Liver (tissue), 9 donors: ENCODE measurements around the gene ARHGEF16. TPM values are rescaled to one million over a fixed set of nuclear protein-coding genes. Genes with fewer than 3 reads are reported as not detected.

Source experiments
- DNase-seq: peaks from one replicate; pipeline ENCODE4 v3.0.0-alpha.2; 2017; ENCODE audit warnings: low spot score
- H3K27ac ChIP-seq, 2 donors: one replicate each; pipeline ENCODE4 v1.7.0; 2013; ENCODE audit warnings: inconsistent platforms in 2 of 2, low read length in 2 of 2, control low read depth in 1 of 2, low read depth in 1 of 2, mild to moderate bottlenecking in 1 of 2
- H3K27me3 ChIP-seq, 4 donors: one replicate each; pipeline versions ENCODE4 v1.6.1 to v1.7.0; 2013; ENCODE audit warnings: low read length in 3 of 4, inconsistent platforms in 1 of 4, mild to moderate bottlenecking in 1 of 4, moderate library complexity in 1 of 4; ENCODE audit not compliant: control insufficient read depth in 4 of 4, insufficient read depth in 4 of 4
- H3K36me3 ChIP-seq, 4 donors: one replicate each; pipeline versions ENCODE4 v1.6.1 to v1.7.0; 2013; ENCODE audit warnings: low read length in 3 of 4, mild to moderate bottlenecking in 3 of 4, low read depth in 1 of 4, moderate library complexity in 1 of 4; ENCODE audit not compliant: control insufficient read depth in 4 of 4, insufficient read depth in 3 of 4
- H3K4me1 ChIP-seq, 4 donors: one replicate each; pipeline versions ENCODE4 v1.6.1 to v1.7.0; 2013; ENCODE audit warnings: low read length in 3 of 4, mild to moderate bottlenecking in 3 of 4, moderate library complexity in 1 of 4; ENCODE audit not compliant: control insufficient read depth in 4 of 4, insufficient read depth in 4 of 4
- H3K4me3 ChIP-seq, 3 donors: one replicate each; pipeline versions ENCODE4 v1.6.1 to v1.7.0; 2013; ENCODE audit warnings: low read length in 3 of 3, control low read depth in 1 of 3, low read depth in 1 of 3, mild to moderate bottlenecking in 1 of 3
- H3K9ac ChIP-seq, 2 donors: one replicate each; pipeline ENCODE4 v1.7.0; 2013; ENCODE audit warnings: low read length in 2 of 2, mild to moderate bottlenecking in 2 of 2, moderate library complexity in 2 of 2, control low read depth in 1 of 2, low read depth in 1 of 2
- H3K9me3 ChIP-seq, 4 donors: one replicate each; pipeline versions ENCODE4 v1.6.1 to v1.7.0; 2013; ENCODE audit warnings: low read length in 3 of 4; ENCODE audit not compliant: control insufficient read depth in 4 of 4
- ATF3 ChIP-seq: IDR thresholded peaks from 2 replicates; pipeline ENCODE4 v1.6.1; 2016; ENCODE audit warnings: antibody characterized with exemption
- CTCF ChIP-seq: fragments of 150-350 bp; IDR thresholded peaks from 2 replicates; pipeline ENCODE4 v1.5.1; 2017; ENCODE audit warnings: improper control_type of control experiment, low read depth, low read length; ENCODE audit not compliant: missing input control
- EGR1 ChIP-seq, 2 donors: IDR thresholded peaks; 2 replicates each; pipeline ENCODE4 v1.6.1; 2016 to 2018; ENCODE audit warnings: antibody characterized with exemption in 2 of 2, low read depth in 2 of 2
- FOXA1 ChIP-seq: IDR thresholded peaks from 2 replicates; pipeline ENCODE4 v1.6.1; 2016; ENCODE audit warnings: antibody characterized with exemption
- FOXA2 ChIP-seq: IDR thresholded peaks from 2 replicates; pipeline ENCODE4 v1.6.1; 2016; ENCODE audit warnings: antibody characterized with exemption
- GABPA ChIP-seq, 2 donors: IDR thresholded peaks in 1 of 2; conservative IDR thresholded peaks in 1 of 2; 2 replicates each; pipeline ENCODE4 v1.6.1; 2016; ENCODE audit warnings: antibody characterized with exemption in 2 of 2, mild to moderate bottlenecking in 1 of 2, moderate library complexity in 1 of 2
- HNF4A ChIP-seq, 2 donors: conservative IDR thresholded peaks; 2 replicates each; pipeline ENCODE4 v1.6.1; 2016; ENCODE audit warnings: antibody characterized with exemption in 2 of 2, mild to moderate bottlenecking in 2 of 2
- HNF4G ChIP-seq: IDR thresholded peaks from 2 replicates; pipeline ENCODE4 v1.6.1; 2016; ENCODE audit warnings: antibody characterized with exemption
- JUND ChIP-seq, 2 donors: IDR thresholded peaks; 2 replicates each; pipeline ENCODE4 v1.6.1; 2016; ENCODE audit warnings: antibody characterized with exemption in 2 of 2
- MAX ChIP-seq: IDR thresholded peaks from 2 replicates; pipeline ENCODE4 v1.6.1; 2016; ENCODE audit warnings: antibody characterized with exemption
- NR2F2 ChIP-seq: IDR thresholded peaks from 2 replicates; pipeline ENCODE4 v1.6.1; 2016; ENCODE audit warnings: antibody characterized with exemption
- RAD21 ChIP-seq, 2 donors: IDR thresholded peaks; 2 replicates each; pipeline ENCODE4 v1.6.1; 2016; ENCODE audit warnings: antibody characterized with exemption in 2 of 2, mild to moderate bottlenecking in 2 of 2
- REST ChIP-seq: IDR thresholded peaks from 2 replicates; pipeline ENCODE4 v1.6.1; 2016; ENCODE audit warnings: antibody characterized with exemption, mild to moderate bottlenecking
- RXRA ChIP-seq, 2 donors: IDR thresholded peaks; 2 replicates each; pipeline ENCODE4 v1.6.1; 2017 to 2018; ENCODE audit warnings: antibody characterized with exemption in 2 of 2, mild to moderate bottlenecking in 1 of 2
- SP1 ChIP-seq: IDR thresholded peaks from 2 replicates; pipeline ENCODE4 v1.6.1; 2018; ENCODE audit warnings: antibody characterized with exemption, mild to moderate bottlenecking
- TAF1 ChIP-seq: conservative IDR thresholded peaks from 2 replicates; pipeline ENCODE4 v1.6.1; 2016; ENCODE audit warnings: antibody characterized with exemption, mild to moderate bottlenecking
- YY1 ChIP-seq: IDR thresholded peaks from 2 replicates; pipeline ENCODE4 v1.6.1; 2016; ENCODE audit warnings: antibody characterized with exemption, mild to moderate bottlenecking
- ZBTB33 ChIP-seq: IDR thresholded peaks from 2 replicates; pipeline ENCODE4 v1.6.1; 2016; ENCODE audit warnings: antibody characterized with exemption
- WGBS: extraction: QIAGEN DNeasy Blood & Tissue Kit; methylation state at CpG from one replicate; pipeline ENCODE4 v1.1.7; 2013; 5-methylcytosine and 5-hydroxymethylcytosine counted together
- polyA plus RNA-seq, 2 donors: library from polyadenylated mRNA; stranded (reverse) in 1 of 2; unstranded in 1 of 2; fragments of 200-250 nt in 1 of 2; fragments of >200 nt in 1 of 2; fragmentation: Nextera tagmentation in 1 of 2; extraction: Ambion mirVana in 1 of 2; gene quantifications; one replicate each; pipeline versions ENCODE4 v1.2.1 to v1.2.3, GENCODE V29; 2013 to 2015
- total RNA-seq, 2 donors: library from RNA; depleted of rRNA; stranded (reverse); fragments of >200 nt; gene quantifications; one replicate each; pipeline ENCODE4 v1.2.3, GENCODE V29; 2014
- donor health status: healthy.
- donor health status: healthy.
- donor health status: healthy.
- donor health status: healthy.
- donor health status: healthy.

The ARHGEF16 gene
- total and polyA plus RNA-seq, 4 donors: 0.65 to 5.6 (median 2.8) TPM

- DNase-seq: no peak
- H3K27ac ChIP-seq: no peak overlapping the region
- 69% methylated on average over 14 of the region's 14 CpGs for WGBS
- H3K4me3 ChIP-seq: no peak overlapping the region
- no peaks in the 10 kb centered on the region for H3K27me3 ChIP-seq
- no peak overlapping the region for H3K9ac ChIP-seq
- H3K9me3 ChIP-seq: no peaks in the 10 kb centered on the region
- H3K4me1 ChIP-seq: peaks cover 2 to 12% (median 6%) of the 10 kb centered on the region in 4 donors
- TF ChIP-seq SP1 (no peak), TAF1 (no peak), ATF3 (no peak), NR2F2 (no peak), YY1 (no peak), RXRA (IDR thresholded peaks at IDR 0.05) (no peak)
- no peaks in the 10 kb centered on the region for H3K36me3 ChIP-seq
These were observed 6.2 kb downstream of the ARHGEF16 start for GRCh38 chr1:3460672-3461131.

GRCh38 chr1:3461238-3461933, 6.9 kb downstream of the ARHGEF16 start:
- no peaks in the 10 kb centered on the region for H3K27me3 ChIP-seq
- H3K27ac ChIP-seq: no peak overlapping the region
- H3K4me3 ChIP-seq: no peak overlapping the region
- TF ChIP-seq SP1 (no peak), EGR1 (IDR thresholded peaks at IDR 0.05; ENCODE audit: low read depth in 2 of 2) (no peak), NR2F2 (no peak), TAF1 (no peak), YY1 (no peak), GABPA (IDR thresholded peaks at IDR 0.05 in 1 of 2, conservative IDR thresholded peaks at IDR 0.05 in 1 of 2) (no peak), RAD21 (IDR thresholded peaks at IDR 0.05) (no peak), FOXA1 (no peak), JUND (IDR thresholded peaks at IDR 0.05) (no peak), CTCF (no peak), ZBTB33 (no peak), ATF3 (no peak), FOXA2 (no peak), RXRA (IDR thresholded peaks at IDR 0.05) (no peak), MAX (no peak), HNF4A (conservative IDR thresholded peaks at IDR 0.05) (no peak), REST (no peak), HNF4G (no peak)
- H3K4me1 ChIP-seq: peaks cover 2 to 12% (median 6%) of the 10 kb centered on the region in 4 donors
- WGBS: 94% methylated on average over 30 of the region's 30 CpGs
- no peak overlapping the region for H3K9ac ChIP-seq
- H3K36me3 ChIP-seq: no peaks in the 10 kb centered on the region
- H3K9me3 ChIP-seq: no peaks in the 10 kb centered on the region
- no peak for DNase-seq
